ENCODE data around the gene SCGB1C1. TPM values are rescaled to one million over a fixed set of nuclear protein-coding genes. Genes with fewer than 3 reads are reported as not detected.
A peak's percentile ranks its signal among the peaks of the same experiment; 100 is the strongest.

SCGB1C1 gene
- total and polyA plus RNA-seq, 10 of the 15 experiments (the other 5 are each of a cell fraction or from before 2014, with no cell fraction given): not detected

DNA sequence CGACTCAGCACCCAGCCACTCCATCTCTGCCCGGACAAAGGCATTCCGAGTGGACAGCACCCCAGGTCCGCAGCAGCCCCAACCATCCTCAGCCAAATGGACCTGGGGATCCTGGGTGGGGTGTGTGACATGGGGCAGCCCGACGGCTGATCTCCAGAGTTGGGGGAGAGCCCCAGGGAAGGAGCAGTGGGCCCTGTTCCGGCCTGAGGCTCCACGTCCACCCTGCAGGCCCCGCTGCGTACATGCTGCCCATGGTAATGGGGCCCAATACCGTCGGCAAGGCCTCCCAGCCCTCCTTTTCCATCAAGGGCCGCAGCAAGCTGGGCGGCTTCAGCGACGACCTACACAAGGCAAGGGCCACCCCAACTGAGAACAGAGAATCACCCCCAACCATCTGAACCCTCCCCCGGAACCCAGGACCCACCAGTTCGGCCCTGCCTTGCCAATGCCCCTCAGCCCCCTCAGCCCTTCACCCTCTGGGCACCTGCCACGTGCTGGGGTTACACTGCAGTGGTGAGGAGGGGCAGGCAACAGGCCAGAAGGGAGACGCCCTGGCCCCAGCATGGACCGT, 5.4 kb downstream of the SCGB1C1 start:
- Histone ChIP-seq H3K9me3 (replicated peaks; ENCODE audit: control insufficient read depth, insufficient read depth, low read length) (no peaks in the 10 kb centered on the region), H3K4me3 (no peak overlapping the region), H3K79me2 (ENCODE audit: control insufficient read depth, insufficient read depth, low read length) (no peaks in the 10 kb centered on the region), H3K4me1 (ENCODE audit: control insufficient read depth, insufficient read depth, low read length) (no peaks in the 10 kb centered on the region), H3K27ac (ENCODE audit: control insufficient read depth, insufficient read depth) (no peak overlapping the region), H3K4me2 (ENCODE audit: control insufficient read depth, insufficient read depth) (no peak overlapping the region), H3K9ac (ENCODE audit: control insufficient read depth, insufficient read depth, low read length) (no peak overlapping the region), H3K36me3 (ENCODE audit: control insufficient read depth in 2 of 2, insufficient read depth in 2 of 2, low read length in 1 of 2) (no peaks in the 10 kb centered on the region), H4K20me1 (ENCODE audit: control insufficient read depth, insufficient read depth) (no peaks in the 10 kb centered on the region), H3K27me3 (replicated peaks in 1 of 2; ENCODE audit: control insufficient read depth in 2 of 2, insufficient read depth in 2 of 2, low read length in 1 of 2) (no peaks in the 10 kb centered on the region), H2AFZ (ENCODE audit: control insufficient read depth, low read depth, low read length) (no peak overlapping the region)
- ChIA-PET RAD21 (ENCODE audit: unreplicated experiment) (interaction anchor here (1.3 kb wide), 1 partner anchor 8 kb away, joined by 3 read pairs; the partner anchor contains the start of gene BET1L), SMC1A (ENCODE audit: uncharacterized antibody, unreplicated experiment) (no interaction called here), CTCF (no interaction called here), POLR2A (no interaction called here)
- intact Hi-C loops (cut with micrococcal nuclease; ENCODE audit: unreplicated experiment) (no loop called here), in situ Hi-C loops (cut with MboI) (no loop called here)
- BruUV-seq (replicated peaks): no TSS peak
- TF ChIP-seq ZSCAN29 (IDR thresholded peaks at IDR 0.05) (no peak), KDM1A (IDR thresholded peaks at IDR 0.05; ENCODE audit: borderline replicate concordance) (no peak), ZBTB11 (CRISPR knock-in tag; IDR thresholded peaks at IDR 0.05) (no peak), CHD2 (IDR thresholded peaks at IDR 0.05; ENCODE audit: borderline replicate concordance, low read depth, low read length) (no peak), CHD1 (IDR thresholded peaks at IDR 0.05; ENCODE audit: low read depth, low read length) (no peak), POLR2AphosphoS2 (IDR thresholded peaks at IDR 0.05; ENCODE audit: low read depth, low read length) (no peak)
- DNase-seq (ENCODE audit: low read depth, low spot score): no peak
- no peak for FAIRE-seq
- ATAC-seq: peak; percentile 16; the same call in 2 of the 3 replicates
- WGBS (ENCODE audit: insufficient coverage, insufficient replicate concordance, low lambda C conversion rate, missing lambda C conversion rate): 85% methylated on average over 21 of the region's 21 CpGs
